Islet precursor cell (in vitro differentiated cells): ENCODE data around the gene TTC4.

Experiments used
- DNase-seq: peaks from one replicate; pipeline ENCODE4 v3.0.0-alpha.2; 2018

The TTC4 gene

GRCh38 chr1:54787604-54788003, 71.9 kb downstream of the TTC4 start:
- no peak for DNase-seq

- no peak for DNase-seq
Measured at GRCh38 chr1:54788459-54788858, 72.8 kb downstream of the TTC4 start.

- DNase-seq = peak; percentile 75
Measured at GRCh38 chr1:54791880-54792522, 76.3 kb downstream of the TTC4 start.
